SU-DHL-6 (cell line): ENCODE measurements around the gene KLHL20.

Experiments
- EZH2phosphoT487 ChIP-seq: fragments of 200-600 bp; sonication (generic), shearing (Covaris generic); conservative IDR thresholded peaks from 2 replicates; pipeline ENCODE4 v1.6.1; 2018; ENCODE audit warnings: mild to moderate bottlenecking, antibody characterized with exemption, low read length, moderate library complexity, mixed read lengths
- TF ChIP-seq, protein P1 (sequence below): fragments of 200-600 bp; sonication (generic); IDR thresholded peaks from one replicate; pipeline ENCODE4 v1.5.1; 2017; ENCODE audit warnings: antibody characterized with exemption, mild to moderate bottlenecking, low read length, moderate library complexity; ENCODE audit not compliant: insufficient read depth, poor library complexity, severe bottlenecking

DNA sequence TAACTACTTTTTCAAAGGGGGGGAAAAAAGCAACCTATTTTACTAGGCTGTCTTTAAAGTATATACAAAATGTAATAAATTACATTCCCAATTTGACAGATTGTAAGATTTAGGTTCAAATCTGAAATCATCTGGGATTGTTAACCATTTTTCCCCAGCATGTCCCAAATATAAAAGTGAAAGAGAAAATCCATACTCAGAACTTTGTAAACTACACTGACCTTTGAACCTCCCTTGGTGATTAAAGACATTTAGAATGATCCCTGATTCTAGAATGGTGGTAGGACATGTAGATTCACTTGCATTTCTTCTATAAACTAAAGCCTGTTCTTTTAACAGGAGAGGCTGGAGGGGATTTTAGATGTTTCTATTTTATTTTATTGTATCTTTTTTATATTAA is 39.0 kb downstream of the KLHL20 start:
- TF ChIP-seq, protein P1, sequence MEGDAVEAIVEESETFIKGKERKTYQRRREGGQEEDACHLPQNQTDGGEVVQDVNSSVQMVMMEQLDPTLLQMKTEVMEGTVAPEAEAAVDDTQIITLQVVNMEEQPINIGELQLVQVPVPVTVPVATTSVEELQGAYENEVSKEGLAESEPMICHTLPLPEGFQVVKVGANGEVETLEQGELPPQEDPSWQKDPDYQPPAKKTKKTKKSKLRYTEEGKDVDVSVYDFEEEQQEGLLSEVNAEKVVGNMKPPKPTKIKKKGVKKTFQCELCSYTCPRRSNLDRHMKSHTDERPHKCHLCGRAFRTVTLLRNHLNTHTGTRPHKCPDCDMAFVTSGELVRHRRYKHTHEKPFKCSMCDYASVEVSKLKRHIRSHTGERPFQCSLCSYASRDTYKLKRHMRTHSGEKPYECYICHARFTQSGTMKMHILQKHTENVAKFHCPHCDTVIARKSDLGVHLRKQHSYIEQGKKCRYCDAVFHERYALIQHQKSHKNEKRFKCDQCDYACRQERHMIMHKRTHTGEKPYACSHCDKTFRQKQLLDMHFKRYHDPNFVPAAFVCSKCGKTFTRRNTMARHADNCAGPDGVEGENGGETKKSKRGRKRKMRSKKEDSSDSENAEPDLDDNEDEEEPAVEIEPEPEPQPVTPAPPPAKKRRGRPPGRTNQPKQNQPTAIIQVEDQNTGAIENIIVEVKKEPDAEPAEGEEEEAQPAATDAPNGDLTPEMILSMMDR, result no peak
- no peak for TF ChIP-seq EZH2phosphoT487
